OCI-LY3 (cell line): ENCODE data around the gene IFNL4.

Experiments
- EZH2phosphoT487 ChIP-seq: fragments of 200-600 bp; shearing (Covaris generic); IDR thresholded peaks from 2 replicates; pipeline ENCODE4 v1.6.1; 2018; ENCODE audit warnings: antibody characterized with exemption, mixed run types, low read depth
- TF ChIP-seq, protein P1 (sequence below): fragments of 200-600, 300-600 bp; sonication (generic); IDR thresholded peaks from 2 replicates; pipeline ENCODE4 v1.5.1; 2014; ENCODE audit warnings: antibody characterized with exemption, low read length, low read depth

DNA sequence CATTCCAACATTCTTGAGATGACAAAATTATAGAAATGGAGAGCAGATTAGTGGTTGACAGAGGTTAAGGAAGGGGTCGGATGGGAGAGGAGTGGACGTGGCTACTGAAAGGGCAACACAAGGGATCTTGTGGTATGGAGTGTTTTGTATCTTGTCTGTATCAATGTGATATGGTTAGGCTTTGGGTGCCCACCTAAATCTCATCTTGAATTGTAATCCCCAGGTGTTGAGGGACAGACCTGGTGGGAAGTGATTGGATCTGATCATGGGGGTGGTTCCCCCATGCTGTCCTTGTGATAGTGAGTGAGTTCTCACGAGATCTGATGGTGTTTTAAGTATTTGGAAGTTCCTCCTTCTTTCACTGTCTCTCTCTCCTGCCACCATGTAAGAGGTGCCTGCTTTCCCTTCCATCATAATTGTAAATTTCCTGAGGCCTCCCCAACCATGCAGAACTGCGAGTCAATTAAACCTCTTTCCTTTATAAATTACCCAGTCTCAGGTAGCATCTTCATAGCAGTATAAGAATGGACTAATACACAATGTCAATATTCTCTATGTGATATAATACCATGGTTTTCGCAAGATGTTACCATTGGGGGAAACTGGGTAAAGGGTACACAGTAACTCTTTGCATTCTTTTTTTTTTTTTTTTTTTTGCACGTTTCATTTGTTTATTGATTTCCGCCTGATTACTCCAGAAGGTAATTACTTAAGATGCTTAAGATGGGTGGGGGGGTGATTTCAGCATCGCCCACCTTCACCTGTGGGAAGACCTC is 4.9 kb upstream of the IFNL4 start:
- TF ChIP-seq, protein P1, sequence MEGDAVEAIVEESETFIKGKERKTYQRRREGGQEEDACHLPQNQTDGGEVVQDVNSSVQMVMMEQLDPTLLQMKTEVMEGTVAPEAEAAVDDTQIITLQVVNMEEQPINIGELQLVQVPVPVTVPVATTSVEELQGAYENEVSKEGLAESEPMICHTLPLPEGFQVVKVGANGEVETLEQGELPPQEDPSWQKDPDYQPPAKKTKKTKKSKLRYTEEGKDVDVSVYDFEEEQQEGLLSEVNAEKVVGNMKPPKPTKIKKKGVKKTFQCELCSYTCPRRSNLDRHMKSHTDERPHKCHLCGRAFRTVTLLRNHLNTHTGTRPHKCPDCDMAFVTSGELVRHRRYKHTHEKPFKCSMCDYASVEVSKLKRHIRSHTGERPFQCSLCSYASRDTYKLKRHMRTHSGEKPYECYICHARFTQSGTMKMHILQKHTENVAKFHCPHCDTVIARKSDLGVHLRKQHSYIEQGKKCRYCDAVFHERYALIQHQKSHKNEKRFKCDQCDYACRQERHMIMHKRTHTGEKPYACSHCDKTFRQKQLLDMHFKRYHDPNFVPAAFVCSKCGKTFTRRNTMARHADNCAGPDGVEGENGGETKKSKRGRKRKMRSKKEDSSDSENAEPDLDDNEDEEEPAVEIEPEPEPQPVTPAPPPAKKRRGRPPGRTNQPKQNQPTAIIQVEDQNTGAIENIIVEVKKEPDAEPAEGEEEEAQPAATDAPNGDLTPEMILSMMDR = no peak
- no peak for TF ChIP-seq EZH2phosphoT487
